HG03354 (cell line): Measurements from ENCODE around the gene SOX6.
"Not testable (repeated sequence)": the region's sequence is repeated elsewhere in the genome, so short reads cannot be mapped to it uniquely, and the experiment has no call there.

ENCODE experiments used
- ATAC-seq: cut with Tn5 transposase; IDR thresholded peaks from one replicate; pipeline ENCODE4 v1.9.1; 2021; ENCODE audit warnings: mild to moderate bottlenecking; ENCODE audit not compliant: unreplicated experiment, poor library complexity, severe bottlenecking

The SOX6 gene

DNA sequence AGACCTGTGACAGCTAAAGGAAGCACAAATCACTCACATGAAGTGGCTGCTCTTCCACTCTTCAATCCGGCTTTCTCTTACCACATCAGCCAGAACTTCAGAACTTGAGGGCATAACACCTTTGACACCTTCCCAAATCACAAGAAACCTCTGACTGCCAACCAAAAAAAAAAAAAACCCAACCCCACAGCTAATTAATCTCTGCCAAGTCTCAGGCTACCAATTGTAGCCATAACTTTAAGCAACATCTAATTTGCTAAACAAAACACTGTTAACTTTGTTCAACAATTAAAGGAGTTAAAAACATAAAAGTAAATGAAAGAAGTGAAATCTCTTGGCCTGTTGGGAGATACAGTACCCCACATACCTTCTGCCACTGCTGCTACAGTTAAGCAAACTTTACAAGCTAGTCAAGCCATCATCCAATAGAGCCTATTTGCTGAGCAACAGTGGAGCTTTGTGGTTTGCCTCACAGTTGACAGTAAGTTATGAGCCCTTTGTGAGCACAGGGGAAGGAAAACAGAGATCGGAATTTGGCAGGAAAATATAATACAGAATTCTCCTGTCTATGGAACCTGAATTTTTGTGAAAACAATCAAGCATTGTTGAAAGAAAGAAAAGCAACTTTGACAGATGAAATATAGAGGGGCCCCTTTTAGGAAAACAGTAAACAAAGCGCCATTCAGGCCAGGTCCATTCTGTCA is at the start of gene SOX6:
Gene SOX6 (minus strand): TSS at position 490 of the 704 bp plus-strand sequence. CDS start 15,298 bp downstream, outside the sequence.
- no peak for ATAC-seq

DNA sequence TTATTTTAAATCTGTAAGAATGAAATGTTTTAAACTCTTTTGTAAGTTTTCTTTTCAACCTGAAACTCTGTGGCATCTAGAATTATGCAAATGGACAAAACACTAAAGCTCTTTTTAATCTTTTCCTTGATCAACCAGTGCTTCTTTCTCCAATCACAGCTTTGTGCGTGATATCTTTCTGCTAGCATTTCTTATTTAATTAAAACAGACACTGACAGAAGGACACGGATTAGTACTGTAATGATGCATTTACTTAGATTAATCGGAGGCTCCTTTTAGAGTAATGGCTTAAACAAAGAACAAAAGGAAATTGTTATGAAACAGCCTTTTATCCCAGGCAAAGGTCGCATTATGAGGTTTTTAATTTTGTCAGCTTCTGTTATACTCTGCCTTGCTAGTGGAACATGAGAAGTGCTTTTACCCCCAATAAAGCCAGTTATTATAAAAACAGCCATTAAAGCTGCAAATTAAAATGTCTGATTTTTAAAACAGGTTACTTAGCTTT is 48.5 kb upstream of the SOX6 start:
- no peak for ATAC-seq

DNA sequence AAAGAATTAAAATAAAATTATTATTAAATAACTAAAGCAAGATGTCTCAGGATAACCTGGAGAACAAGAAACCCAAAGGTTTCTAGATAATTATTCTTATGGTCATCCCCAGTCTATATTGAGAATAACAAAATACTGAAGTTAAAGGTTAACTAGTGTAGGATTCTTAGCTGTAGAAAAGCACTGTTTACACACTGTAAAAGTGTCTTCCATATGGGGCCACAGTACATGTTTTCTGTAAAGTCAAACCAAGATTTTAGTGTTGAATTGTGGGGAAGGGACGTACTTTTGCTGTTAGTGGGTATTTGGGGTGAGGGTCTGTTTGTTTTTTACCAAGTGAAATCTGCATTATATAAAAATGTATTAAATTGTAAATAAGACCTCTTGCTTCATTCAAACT is 47.5 kb upstream of the SOX6 start:
- no peak for ATAC-seq

DNA sequence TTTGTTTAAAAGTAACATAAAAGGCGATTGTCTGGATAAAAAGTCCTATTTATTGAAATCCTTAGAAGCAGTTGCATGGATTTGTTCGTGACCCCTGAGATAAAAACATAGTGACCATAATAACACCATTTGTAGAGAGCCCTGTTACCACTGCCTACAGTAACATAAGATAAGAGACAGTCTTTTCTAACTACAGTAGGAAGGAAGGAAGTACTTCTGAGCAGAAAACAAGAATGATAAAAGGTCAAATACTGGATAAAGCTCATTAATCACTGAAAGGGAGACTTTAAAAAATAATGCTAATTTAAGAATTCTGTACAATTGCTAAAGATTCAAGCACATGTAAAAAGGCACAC is 47.1 kb upstream of the SOX6 start:
- ATAC-seq = no peak

DNA sequence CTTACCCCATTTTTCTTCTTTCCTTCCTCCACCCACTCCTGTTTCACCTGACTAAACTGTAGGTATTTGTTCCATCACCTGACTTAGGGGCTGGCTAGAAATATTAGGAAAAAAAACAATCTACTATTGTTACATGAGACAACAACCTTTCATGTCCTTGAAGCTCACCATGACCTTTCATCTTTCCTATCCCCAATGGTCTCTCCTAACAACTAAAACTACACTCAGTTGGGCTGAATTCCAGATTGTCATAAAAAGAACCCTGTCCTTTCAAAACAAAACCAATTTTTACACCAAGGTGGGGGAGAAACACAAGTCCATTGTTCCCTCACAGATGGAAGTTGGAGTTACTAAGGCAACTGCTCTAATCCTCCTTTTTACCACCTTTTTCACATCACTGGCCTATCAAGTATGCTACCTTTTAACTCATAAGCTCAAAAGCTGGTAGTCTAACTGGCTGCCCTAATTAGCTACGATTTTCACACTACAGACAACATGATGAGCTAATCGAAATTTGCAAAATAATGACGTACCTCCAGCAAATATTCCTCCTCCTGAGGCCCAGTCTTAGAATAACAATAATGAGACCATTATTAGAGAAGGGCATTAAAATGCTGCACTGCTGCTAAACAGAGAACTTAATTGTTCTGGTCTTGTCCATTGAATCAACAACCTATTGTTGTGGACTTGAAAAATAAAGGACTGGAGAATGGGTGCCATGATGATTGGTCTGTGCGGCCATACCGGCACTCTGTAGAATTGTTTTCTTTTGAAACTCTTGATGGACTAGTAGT is 46.5 kb upstream of the SOX6 start:
- ATAC-seq = no peak

DNA sequence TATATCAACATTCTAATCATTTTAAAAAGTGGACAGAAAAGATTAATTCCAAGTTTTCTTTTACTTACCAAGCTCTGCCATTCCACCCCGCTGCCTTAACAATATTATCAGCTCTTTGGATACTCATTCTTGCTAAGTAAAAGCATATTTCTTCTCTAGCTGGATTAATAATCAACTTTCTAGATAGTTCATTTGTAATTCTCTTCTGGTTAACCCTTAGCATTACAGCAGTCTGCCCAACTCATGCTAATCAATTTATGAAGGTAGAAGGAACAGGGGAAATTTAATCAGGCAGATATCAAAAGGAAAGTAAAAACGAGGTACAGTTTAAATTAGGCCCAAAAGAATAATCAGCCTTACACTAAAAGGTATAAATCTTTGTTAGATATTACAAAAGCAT is 41.0 kb upstream of the SOX6 start:
- ATAC-seq = no peak

DNA sequence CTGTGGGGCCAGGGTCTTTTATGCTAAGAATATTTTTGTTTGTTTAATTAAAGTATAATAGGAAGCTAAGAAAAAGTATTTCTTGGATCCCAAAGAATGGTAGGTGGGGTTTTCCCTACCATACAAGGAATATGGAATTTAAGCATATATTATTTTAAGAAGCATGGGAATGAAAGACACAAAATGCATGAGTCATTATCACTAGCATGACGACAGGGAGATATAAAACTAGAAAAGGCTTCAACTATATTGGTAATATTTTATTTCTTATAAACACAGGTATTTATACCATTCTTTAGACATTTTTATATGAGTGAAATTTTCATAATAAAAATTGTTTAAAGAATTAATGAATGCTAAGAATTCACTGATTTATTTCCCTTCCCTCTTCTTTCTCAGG is 39.3 kb upstream of the SOX6 start:
- ATAC-seq = no peak

DNA sequence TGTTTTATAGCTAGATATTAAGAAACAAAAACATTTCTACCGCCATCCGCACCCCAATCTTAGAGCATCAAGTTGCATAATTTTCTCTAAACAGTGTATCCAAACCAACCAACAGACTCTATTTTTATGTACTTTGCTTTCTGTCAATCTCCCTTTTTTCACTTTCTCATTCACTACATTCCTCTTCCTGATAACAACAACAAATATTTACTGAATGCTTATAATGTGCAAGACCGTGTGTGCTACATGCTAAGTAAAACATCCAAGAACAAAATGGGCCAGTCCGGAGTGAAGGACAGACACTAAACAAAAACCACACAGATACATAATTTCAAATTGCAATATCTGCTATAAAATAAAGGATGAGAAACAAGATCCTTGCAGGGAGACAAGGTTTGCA is 38.6 kb upstream of the SOX6 start:
- ATAC-seq = no peak

DNA sequence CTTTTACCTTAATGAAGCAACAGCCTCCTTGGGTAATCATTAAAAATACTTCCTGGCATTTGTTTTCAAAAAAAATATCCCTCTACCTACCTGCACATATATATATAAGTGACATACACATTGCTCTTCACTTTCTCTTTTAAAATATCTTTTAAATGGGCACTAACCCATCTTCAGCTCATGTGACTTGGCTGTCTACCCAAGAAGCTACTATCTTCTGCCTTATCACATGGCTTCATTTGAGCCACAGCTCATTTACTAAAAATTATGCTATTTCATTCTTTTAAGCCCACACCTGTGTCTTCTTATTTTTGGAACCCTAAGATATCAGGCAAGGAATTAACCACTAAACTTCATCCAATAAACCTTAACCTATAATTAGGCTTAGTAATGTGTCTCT is 37.0 kb upstream of the SOX6 start:
- ATAC-seq = no peak

DNA sequence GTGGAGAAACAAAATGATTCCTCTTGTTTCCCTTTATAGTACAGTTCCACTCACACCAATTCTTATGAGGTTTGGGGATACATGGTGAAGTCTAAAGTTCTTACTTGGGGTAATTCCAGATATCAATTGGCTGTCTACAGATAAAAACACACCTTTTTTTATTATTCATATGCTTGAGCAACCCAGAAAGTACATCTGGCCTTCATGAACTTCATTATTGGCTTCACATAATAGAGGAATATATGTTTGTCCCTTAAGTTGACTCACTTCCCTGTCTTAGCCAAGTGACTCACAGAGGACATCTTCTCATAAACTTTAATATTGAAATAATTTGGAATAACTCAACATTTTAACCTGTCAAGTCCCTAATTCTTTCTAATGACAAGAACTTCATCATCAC is 36.3 kb upstream of the SOX6 start:
- ATAC-seq = no peak

DNA sequence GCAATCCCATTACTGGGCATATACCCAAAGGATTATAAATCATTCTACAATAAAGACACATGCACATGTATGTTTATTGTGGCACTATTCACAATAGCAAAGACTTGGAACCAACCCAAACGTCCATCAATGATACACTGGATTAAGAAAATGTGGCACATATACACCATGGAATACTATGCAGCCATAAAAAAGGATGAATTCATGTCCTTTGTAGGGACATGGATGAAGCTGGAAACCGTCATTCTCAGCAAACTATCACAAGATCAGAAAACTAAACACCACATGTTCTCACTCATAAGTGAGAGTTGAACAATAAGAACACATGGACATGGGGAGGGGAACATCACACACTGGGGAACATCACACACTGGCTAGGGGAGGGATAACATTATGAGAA is 34.5 kb upstream of the SOX6 start:
- ATAC-seq = not testable (repeated sequence)

DNA sequence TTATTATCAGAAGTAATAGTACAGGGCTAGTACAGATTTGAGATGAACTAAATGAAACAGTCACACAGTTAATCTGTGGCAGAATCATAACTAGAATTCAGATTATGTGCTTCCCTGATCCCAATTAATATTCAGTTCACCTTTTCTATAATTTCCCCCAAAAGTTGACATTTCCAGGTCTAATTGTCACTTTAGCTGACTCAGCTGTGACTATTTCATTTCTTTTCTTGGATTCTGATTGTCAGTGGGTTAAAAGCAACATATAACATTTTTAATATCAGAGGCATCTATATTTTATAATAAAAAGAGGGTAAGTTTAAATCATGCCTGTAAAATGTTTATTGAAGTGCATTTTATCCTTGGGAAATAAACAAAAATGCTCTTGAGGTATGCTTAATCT is 28.8 kb upstream of the SOX6 start:
- ATAC-seq = no peak

DNA sequence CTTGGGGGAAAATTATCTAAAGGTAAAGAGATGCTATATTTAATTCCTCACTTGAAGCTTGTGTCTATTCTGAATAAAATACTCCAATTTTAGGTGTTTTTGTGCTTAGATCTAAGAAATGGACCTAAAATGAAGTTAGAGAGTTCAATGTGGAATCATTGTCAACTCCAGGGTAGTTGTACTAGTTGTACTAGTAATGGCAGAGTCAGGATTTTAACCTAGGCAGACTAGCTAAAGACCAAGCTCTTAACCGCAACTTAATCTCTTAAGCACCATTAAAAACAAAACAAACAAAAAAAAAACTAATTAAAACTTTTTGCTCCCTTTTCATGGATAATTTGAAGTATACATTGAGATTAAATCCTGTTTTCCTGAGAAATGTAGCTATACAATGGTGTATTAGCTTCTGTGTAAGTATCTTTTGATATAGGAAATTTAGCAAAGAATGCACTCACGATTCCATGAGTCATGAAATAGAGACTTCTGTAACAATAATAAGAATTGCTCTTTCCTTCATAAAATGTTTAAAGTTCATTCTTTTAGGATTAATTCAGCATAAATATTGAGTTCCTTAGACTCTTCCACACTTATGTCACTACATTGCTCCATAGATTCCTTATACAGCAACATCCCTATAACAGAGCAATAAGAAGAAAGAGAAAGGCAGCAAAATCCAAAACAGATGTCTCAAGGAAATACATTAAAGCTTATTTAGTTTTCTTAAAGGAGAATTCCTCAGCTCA is 26.5 kb upstream of the SOX6 start:
- no peak for ATAC-seq

DNA sequence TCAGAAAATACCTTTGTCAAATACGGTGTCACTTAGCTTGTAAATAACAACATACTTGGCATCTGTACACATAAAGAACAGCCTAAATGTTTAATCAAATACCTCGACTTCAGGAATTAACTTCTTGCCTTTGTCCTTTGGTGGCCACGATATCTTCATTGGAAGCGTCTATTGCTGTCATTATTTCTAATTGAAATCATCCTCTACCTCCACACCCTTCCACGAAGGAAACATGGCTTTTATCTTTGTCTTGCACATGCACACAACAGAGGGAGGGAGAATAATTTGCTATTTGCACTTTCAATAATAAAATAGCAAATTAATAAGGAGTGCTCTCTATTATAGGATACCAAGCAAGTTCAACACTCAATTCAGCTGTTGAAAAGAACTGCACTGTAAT is 25.8 kb upstream of the SOX6 start:
- no peak for ATAC-seq

DNA sequence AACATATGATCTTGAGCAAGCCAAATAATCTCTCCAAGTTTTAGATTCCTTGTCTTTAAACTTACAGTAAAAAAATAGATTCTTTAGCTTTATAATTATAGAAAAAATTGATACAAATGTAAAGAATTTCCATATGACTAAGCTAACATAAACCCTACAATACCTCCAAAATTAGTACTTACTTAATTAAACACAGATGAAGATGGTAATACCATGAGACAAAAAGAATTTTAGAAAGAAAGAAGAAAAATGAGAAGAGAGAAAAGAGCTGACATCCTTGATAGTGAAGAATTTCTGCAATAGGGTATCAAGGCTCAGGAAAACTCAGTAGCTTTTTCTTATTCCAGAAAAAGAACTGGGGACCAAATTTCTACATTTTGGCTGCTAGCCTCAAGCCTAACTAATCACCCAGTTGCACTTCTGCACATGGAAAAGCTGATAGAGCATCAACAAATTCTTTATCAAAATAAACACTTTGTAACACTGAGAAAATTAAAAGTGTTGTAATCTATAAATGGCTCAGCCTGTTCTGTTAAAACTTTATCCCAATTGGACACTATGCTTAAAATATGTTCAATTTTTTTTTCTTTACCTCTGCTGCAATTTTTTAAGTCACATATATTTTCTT is 24.7 kb upstream of the SOX6 start:
- ATAC-seq = no peak

DNA sequence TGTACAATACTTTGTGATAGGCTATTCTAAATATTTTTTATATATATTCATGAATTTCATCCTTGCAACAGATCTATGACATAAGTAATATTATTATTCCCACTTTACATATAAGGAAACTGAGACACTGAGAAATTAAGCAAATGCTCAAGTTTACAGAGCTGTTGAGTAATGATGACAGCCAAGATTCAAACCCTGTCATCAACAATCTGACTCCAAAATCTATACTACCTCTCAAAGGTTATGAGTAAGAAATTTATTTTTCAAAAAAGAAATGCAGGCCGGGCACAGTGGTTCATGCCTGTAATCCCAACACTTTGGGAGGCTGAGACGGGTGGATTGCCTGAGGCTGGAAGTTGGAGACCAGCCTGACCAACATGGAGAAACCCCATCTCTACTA is 22.6 kb upstream of the SOX6 start:
- no peak for ATAC-seq

DNA sequence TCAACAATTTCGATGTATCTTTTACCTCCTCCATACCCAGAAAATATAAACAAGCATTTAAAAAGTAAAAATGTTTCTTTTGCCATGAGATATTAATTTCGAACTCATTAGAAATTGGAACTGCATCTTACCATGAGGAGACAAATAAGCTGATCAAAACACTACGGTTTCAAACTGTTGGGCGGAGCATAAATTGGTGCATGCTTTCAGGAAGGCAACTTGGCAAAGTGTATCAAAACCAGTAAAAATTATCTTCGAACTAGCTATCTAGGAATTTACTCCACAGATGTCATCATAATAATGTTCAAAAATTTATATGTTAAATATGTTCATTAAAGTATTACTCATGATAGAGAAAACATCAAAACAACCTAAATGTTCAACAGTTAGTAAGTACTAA is 21.4 kb upstream of the SOX6 start:
- ATAC-seq = no peak

DNA sequence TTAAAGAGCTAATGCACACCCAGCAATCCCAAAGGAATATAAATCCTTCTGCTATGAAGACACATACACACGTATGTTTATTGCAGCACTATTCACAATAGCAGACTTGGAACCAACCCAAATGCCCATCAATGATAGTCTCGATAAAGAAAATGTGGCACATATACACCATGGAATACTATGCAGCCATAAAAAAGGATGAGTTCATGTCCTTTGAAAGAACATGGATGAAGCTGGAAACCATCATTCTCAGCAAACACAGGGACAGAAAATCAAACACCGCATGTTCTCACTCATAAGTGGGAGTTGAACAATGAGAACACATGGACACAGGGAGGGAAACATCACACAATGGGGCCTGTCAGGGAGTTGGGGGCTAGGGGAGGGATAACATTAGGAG is 19.3 kb upstream of the SOX6 start:
- ATAC-seq = not testable (repeated sequence)

DNA sequence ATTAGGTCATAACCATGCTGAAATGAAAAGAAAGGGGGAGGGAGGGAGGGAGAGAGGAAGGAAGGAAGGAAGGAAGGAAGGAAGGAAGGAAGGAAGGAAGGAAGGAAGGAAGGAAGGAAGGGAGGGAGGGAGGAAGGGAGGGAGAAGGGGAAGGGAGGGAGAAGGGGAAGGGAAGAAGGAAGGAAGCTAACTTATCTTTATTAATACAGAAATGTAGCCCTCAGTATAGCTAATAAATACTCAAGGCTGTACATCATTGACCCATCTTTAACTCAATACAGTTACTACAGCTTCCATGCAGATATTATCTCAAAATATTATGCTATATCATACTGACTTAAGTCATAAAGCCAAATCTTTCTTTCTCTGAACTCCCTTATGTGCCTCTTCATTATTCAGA is 17.4 kb upstream of the SOX6 start:
- ATAC-seq = no peak

DNA sequence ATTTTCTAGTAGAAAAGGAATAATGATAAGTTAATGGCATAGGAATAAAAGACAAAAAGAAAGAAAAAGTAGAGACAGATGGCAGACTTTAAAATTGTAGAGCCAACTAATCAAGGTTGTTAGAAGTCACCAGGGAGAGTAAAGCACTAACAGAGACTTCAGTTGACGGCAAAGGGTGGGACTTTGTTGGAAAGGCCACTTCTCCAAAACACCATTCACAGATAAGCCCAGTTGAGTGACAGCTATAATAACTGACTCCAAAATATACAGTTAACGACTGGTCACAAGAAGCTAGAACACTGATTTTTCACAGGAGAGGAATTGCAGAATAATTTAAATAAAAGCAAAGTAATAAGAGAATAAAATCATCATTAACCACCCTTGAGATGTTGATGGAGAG is 16.0 kb upstream of the SOX6 start:
- ATAC-seq = no peak
